Left renal cortex interstitium (tissue), 4 donors: ENCODE data around the gene NRBP1. TPM values are rescaled to one million over a fixed set of nuclear protein-coding genes. Genes with fewer than 3 reads are reported as not detected.
A peak's percentile ranks its signal among the peaks of the same experiment; 100 is the strongest.

Experiments used
- DNase-seq, 4 donors: peaks; one replicate each; pipeline ENCODE4 v3.0.0-alpha.2; 2013; ENCODE audit warnings: low read depth in 4 of 4, low spot score in 2 of 4, missing footprints in 1 of 4
- polyA plus RNA-seq, 4 donors: library from polyadenylated mRNA; unstranded; fragments of 120-200 nt; gene quantifications; one replicate each; pipeline ENCODE4 v1.2.1, GENCODE V29; 2013; ENCODE audit not compliant: insufficient read length in 4 of 4

The NRBP1 gene
- polyA plus RNA-seq, 4 donors, result 125 to 146 (median 132) TPM

GRCh38 chr2:27489118-27489497 lies 60.7 kb downstream of the NRBP1 start:
- no peak for DNase-seq

- peak; percentile 92 to 98 (median 95) for DNase-seq
These were observed 61.3 kb downstream of the NRBP1 start, which contains the start of gene IFT172 for GRCh38 chr2:27489498-27490397. TSS of gene IFT172 (minus strand) at chr2:27489743. CDS start at chr2:27489653, 90 bp downstream.

Other genes starting within 250 kb of the NRBP1 start
- gene ATRAID, start 216.6 kb upstream of the NRBP1 start, polyA plus RNA-seq, result 100 to 1,000 TPM; 144 to 186 (median 158) TPM
- gene SLC5A6, start 216.4 kb upstream of the NRBP1 start, polyA plus RNA-seq, result 10 to 100 TPM; 29.6 to 48.6 (median 39.4) TPM
- gene CAD, start 211.3 kb upstream of the NRBP1 start, polyA plus RNA-seq, result 10 to 100 TPM; 34.7 to 63.8 (median 46.3) TPM
- 10 to 100 TPM in 1 of 4 donors, 1 to 10 TPM in 3; 5.3 to 11.2 (median 7.0) TPM for gene SLC30A3, start 165.6 kb upstream of the NRBP1 start, polyA plus RNA-seq
- gene DNAJC5G, start 153.2 kb upstream of the NRBP1 start, polyA plus RNA-seq, result 1 to 10 TPM in 2 of 4 donors, under 1 TPM in 2; 0.43 to 1.6 (median 0.83) TPM
- gene TRIM54, start 146.2 kb upstream of the NRBP1 start, polyA plus RNA-seq, result 1 to 10 TPM; 3.4 to 8.7 (median 4.7) TPM
- 1 to 10 TPM in 2 of 4 donors, under 1 TPM in 2; 0.59 to 1.5 (median 1.1) TPM for gene UCN, start 120.2 kb upstream of the NRBP1 start, polyA plus RNA-seq
- gene MPV17, start 105.5 kb upstream of the NRBP1 start, polyA plus RNA-seq, result 10 to 100 TPM; 69.5 to 93.3 (median 80.5) TPM
- 10 to 100 TPM; 65.4 to 82.3 (median 73.2) TPM for gene GTF3C2, start 71.9 kb upstream of the NRBP1 start, polyA plus RNA-seq
- gene EIF2B4, start 58.3 kb upstream of the NRBP1 start, polyA plus RNA-seq, result 10 to 100 TPM; 44.1 to 58.6 (median 52.8) TPM
- gene SNX17, start 58.0 kb upstream of the NRBP1 start, polyA plus RNA-seq, result 100 to 1,000 TPM in 3 of 4 donors, 10 to 100 TPM in 1; 99.0 to 127 (median 108) TPM
- gene ZNF513, start 47.9 kb upstream of the NRBP1 start, polyA plus RNA-seq, result 10 to 100 TPM; 16.4 to 28.5 (median 21.2) TPM
- 10 to 100 TPM; 87.3 to 98.8 (median 92.5) TPM for gene PPM1G, start 19.0 kb upstream of the NRBP1 start, polyA plus RNA-seq
- 10 to 100 TPM in 1 of 4 donors, 1 to 10 TPM in 3; 7.4 to 11.5 (median 8.2) TPM for gene KRTCAP3, start 13.8 kb downstream of the NRBP1 start, polyA plus RNA-seq
- 10 to 100 TPM; 33.3 to 78.8 (median 49.9) TPM for gene IFT172, start 61.1 kb downstream of the NRBP1 start, polyA plus RNA-seq
- gene FNDC4, start 66.6 kb downstream of the NRBP1 start, polyA plus RNA-seq, result 10 to 100 TPM in 1 of 4 donors, 1 to 10 TPM in 3; 7.1 to 10.9 (median 8.8) TPM
- under 1 TPM in 2 of 4 donors, not detected in 2; 0.16 to 0.28 TPM for gene GCKR, start 68.2 kb downstream of the NRBP1 start, polyA plus RNA-seq
- gene ZNF512, start 154.4 kb downstream of the NRBP1 start, polyA plus RNA-seq, result 10 to 100 TPM; 66.1 to 84.9 (median 75.4) TPM
- 10 to 100 TPM; 11.0 to 14.7 (median 11.5) TPM for gene CCDC121, start 200.4 kb downstream of the NRBP1 start, polyA plus RNA-seq
- gene GPN1, start 200.4 kb downstream of the NRBP1 start, polyA plus RNA-seq, result 10 to 100 TPM; 52.3 to 66.8 (median 58.8) TPM
- 10 to 100 TPM; 49.5 to 72.8 (median 59.2) TPM for gene SUPT7L, start 235.0 kb downstream of the NRBP1 start, polyA plus RNA-seq
- 10 to 100 TPM; 30.3 to 41.6 (median 34.9) TPM for gene SLC4A1AP, start 235.3 kb downstream of the NRBP1 start, polyA plus RNA-seq